ENCODE data around the gene CEP85L.

DNA sequence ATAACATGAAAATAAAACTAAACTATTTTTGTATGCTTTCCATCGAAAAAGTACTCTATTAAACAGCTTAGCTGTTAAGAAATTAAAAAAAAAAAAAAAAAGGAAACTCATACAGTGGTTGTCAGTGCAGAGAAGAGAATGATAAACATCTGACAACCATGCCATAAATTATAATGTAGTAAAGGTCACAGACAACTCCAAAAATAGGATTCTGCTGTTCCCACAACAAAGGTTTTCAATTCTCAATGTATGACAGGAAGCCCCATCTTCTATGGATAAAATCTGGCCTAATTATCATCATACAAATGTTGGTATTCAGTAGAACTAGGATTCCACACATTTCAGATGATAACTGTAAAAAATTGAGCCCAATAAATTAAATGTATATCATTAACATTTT, 98.3 kb downstream of the CEP85L start:
- no peak for TF ChIP-seq POLR2AphosphoS5 (IDR thresholded peaks at IDR 0.05; ENCODE audit: low read depth, low read length)
- TF ChIP-seq TAF1 (IDR thresholded peaks at IDR 0.05; ENCODE audit: borderline replicate concordance, low read depth, low read length), result no peak
- TF ChIP-seq POLR2A (IDR thresholded peaks at IDR 0.05; ENCODE audit: low read depth, low read length), result no peak
